DMS79 treated with DMSO at 0.1 percent for 48 hours (cell line): ENCODE measurements around the gene TMPRSS3.
"Not testable (repeated sequence)": the region's sequence is repeated elsewhere in the genome, so short reads cannot be mapped to it uniquely, and the experiment has no call there.

ENCODE experiments used
- DNase-seq: peaks from one replicate; lab custom pipeline; 2025; lab: John Stamatoyannopoulos, UW

The TMPRSS3 gene

DNA sequence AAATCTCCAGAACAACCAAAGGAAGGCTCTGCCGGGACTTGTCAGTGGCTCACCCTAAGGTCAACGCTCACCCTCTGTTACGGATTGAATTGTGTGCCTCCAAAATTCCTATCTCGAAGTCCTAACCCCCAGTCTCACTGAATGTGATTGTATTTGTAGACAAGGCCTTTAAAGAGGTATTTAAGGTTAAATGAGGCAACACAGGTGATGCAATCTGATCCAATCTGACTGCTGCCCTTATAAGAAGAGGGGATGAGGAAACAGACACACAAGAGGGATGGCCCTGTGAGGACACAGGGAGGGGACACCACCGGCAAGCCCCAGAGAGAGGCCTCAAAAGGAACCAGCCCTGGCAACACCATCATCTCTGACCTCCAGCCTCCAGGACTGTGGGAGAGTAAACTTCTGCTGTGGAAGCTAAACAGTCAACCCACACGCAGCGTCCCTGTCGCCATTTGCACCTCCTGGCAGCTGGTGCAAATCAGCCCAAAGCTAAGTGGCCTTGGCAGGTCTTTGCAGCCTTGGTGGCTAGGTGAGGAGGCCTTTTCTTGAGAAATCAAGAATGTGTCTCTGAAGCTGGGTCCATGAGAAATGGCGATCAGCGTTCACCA lies 32.1 kb upstream of the TMPRSS3 start:
- DNase-seq, result no peak

DNA sequence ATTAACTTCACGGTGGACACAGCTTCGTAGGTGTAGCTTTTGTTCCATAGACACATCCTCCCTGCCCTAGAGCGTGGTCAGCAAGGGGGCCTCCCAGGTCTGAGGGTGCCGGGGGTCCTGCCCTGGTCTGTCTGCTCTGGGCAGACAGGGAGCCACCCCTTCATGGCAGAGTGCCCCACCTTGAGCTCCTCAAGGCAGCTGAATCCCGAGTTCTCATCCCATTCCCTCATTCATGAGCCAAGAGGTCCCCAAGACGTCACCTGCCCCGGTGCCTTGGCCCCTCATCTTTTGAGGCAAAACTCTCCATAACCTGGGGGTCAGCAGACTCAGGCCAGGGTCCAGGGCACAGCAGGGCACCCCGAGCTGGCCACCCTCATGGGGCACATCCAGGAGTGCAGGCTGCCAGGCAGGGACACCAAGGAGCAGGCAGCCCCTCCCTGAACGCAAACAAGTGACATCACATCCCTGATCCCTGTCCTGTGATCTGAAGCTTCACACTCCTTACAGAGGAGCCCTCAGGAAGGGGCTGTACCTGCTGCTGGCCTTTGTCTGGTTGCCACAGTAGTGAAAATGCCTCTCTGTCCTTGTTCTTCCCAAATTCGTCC lies 31.1 kb upstream of the TMPRSS3 start:
- no peak for DNase-seq

DNA sequence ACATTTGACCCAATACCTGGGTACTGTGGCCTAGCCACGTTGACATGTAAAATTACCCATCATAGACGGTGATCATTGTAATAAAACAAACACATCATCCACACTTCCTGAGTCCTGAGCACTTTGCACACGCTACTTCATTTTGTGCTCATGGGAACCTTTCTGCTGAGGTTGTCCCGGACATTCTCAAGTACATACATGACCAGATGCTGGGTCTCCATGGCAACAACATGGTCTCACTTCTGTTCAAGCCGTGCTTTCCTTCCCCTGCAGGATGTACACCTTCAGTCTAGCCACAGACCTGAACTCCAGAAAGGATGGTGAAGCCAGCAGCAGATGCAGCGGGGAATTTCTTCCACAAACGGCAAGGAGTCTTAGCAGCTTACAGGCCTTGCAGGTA lies 30.6 kb upstream of the TMPRSS3 start:
- DNase-seq, result peak; percentile 26

DNA sequence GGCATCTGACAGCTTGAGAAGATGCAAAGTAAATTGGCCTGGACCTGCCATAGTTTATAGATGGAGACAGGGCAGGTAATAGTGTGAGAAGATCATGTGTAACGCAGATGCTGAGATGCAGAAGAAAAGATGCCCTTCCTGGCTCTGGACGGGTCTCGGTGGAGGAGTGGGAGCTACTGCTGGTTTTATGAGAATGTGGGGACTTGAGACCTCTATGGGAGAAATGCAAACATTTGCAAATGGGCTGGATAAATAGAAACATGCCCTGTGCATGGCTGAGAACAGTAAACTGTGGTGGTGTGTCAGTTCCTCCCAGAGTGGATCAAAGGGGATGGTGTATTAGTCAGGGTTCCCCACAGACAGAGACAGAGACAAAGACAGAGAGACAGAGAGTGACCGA lies 29.7 kb upstream of the TMPRSS3 start:
- DNase-seq, result no peak

DNA sequence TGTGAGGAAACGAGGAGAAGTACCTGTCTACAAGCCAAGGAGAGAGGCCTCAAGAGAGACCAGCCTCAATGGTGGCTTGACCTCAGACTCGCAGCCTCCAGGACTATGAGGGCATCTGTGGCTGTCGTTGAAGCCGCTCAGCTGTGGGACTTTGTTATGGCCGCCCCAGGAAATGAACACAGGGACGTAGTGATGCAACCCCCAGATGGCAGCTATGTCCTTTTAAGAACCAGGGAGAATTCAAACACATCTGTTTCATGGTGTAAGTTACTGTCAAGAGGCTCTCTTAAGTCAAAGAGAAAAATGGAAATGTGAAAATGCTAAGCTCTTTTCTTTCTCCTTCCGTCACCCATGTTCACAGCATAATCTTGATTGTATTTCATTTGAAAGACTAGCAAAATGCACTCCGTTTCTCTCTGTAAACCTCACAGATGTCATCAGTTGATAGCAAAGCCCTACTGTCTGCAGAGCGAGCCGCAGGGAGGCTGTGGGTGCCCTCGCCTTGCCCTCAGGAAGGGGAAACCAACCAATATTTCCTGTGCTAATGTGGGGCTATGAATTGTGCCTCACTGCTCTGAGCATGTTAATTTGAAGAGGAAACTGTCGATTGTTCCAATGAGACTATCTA lies 29.2 kb upstream of the TMPRSS3 start:
- DNase-seq, result no peak

DNA sequence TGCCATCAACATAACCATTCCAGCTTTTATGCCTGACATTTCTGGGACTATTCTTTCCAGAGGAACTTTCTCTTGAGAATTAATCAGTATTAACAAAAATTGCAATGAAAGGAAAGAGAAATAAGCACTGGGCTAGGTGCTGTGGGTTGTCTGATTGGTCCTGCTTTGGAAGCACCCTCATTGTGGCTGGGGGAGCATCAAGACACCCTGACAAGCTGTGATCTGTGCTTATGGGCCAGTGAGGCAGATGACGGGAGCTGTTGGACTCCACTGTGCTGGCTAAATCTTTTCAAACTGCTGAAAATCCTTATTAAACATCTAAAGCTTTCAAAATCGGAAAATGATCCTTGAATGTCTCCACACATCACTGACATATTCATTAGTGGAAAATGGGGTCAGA lies 27.8 kb upstream of the TMPRSS3 start:
- no peak for DNase-seq

DNA sequence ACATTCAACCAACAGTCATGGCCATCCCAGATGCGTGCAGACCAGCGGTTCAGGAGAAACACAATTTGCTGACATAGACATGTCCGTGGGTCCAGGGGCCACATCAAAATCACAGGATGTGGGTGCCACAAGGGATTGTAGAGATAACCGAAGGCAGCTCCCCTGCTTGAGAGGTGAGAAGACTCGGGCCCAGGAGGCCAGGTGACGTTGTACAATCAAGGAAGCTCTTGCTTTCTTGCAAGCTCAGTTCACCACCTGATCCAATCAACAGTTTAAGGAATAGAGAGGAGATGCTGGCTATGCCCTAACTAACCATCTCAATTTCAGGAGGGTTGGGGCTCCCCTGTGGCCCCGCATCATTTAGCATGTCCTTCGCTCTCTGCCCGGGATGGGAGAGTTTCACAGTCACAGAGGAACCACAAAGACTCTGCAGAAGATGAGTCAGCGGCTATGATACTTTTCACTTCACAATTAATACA lies 27.4 kb upstream of the TMPRSS3 start:
- DNase-seq, result no peak

DNA sequence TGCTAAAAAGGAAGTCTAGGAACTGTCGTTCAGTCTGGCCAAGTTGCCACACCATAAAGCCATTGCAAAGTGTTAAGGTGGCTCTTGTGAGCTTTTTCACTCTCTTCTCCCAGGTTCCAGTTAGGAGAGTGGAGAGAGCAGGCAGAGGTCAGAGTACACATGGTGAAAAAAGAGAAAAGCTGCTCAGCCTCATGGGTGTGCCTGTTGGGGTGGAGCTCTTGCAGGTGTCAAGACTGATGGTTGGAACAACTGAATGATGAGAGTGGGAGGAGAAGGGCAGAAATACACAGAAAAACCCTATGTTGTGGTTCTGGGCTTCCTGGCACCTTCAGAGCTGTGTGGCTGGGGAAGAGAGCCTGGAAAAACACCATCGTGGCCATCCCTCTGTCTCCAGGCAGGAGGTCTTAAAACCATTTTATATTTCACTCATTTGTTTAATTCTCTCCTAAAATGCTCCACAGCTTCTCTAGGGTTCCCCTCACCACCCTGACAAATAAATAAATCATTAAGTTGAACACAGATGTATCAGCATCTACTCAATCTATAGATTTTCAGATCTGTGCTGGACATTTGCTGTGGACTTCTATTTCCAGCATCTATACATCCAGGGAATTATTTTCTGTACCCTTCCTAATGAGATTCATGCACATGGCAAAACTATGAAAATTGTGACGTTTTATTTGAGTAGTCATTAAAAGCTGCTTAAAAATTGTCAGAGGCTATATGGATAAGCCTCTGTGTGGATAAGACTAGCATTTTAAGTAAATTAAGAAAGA lies 25.4 kb upstream of the TMPRSS3 start:
- no peak for DNase-seq

DNA sequence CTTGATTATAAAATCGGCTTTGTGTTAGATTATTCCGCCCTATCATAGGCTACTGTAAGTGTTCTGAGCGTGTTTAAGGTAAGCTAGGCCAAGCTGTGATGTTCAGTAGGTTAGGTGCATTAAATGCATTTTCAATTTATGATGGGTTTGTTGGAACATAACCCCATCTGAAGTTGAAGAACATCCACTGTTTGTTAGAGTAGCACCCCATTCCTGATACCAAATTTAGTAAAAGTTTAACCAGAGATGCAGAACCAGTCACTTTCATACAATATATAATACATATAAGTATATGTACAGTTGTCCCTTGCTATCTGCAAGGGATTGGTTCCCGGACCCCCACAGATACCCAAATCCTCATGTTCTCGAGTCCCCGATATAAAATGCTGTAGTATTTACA lies 24.0 kb upstream of the TMPRSS3 start:
- DNase-seq, result no peak

DNA sequence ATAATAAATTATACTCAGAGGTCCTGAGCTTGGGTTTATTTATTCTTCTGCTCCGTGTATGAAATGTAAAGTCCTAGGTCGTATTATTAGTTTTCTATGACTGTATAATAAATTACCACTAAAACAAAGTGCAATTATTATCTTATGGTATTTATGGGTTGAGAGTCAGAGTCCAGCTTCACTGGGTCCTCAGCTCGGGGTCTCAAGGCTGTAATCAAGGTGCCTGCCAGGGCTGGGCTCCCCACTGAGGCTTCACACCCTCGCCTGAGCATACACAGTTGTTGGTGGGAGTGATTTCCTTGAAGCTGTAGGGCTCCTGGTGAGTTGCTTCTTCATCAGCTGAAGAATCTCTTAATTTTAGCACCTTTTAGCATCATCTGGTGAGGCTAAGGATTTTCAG lies 23.0 kb upstream of the TMPRSS3 start:
- no peak for DNase-seq

DNA sequence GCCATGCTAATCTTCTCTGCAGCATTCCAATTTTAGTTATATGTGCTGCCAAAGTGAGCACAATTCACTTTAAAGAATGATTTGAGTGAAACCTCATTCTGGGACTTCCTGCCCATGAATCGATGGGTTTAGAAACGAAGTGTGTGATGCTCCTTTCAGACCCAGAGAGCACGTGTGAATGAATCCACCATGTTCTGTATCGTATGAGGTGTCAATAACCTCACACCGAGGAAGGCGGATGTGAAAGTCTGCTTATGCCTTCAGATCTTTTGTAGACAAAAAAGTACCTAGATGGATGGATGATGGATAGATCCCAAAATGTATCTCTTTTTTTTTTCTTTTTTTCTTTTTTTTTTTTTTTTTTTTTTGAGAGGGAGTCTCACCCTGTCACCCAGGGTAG lies 21.7 kb upstream of the TMPRSS3 start:
- DNase-seq, result no peak

DNA sequence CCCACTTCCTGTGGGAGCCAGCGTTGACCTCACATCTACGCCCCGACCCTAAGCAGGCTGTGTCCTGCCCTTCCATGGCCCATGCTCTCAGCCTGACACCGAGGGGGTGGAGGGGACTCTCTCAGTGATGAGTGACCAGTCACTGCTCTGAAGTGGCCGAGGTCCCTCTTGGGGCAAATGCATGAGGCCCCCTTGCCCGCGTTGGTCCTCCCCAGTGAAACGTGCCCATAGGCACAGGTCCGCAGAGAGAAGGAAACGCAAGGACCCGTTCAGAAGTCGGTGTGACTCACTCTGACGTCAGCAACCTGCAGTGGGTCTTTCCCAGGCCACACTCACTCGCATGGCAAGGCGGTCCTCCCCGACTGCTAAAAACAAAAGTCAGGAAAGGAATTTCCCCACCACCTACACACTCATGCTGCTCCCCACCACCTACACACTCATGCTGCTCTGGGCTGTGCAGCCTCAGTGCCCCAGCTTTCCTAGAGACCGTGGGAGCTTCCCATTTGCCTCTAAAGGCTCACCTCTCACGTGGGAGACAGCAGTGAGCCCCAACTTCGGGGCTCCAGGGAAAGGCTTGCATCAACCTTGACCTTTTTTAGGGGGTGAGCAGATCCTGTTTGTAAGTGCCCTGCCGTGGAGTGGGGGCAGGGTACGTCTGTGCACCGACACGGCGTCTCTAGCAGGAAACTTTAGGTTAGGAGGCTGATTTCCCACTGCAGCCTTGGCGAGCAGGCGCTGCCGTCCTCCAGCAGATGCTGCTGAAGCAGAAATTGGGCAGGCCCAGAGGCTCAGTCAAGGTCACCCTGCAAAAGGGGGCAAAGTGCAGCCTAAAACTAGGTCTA lies 19.3 kb upstream of the TMPRSS3 start:
- no peak for DNase-seq

DNA sequence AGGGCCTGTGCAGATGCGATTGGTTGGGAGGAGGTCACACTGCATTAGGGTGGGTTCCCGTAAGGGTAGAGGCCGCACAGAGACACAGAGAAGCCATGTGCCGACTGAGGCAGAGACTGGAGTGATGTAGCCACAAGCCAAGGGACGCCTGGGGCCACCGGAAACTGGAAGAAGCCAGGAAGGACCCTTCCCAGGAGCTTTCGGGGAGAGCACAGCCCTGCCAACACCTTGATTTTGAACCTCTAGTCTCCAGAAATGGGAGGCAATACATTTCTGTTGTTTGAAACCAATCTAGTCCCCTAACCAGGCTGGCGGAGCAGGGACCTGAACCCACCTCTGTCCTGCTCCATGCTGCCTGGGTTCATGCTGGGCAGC lies 18.7 kb upstream of the TMPRSS3 start:
- DNase-seq, result no peak

DNA sequence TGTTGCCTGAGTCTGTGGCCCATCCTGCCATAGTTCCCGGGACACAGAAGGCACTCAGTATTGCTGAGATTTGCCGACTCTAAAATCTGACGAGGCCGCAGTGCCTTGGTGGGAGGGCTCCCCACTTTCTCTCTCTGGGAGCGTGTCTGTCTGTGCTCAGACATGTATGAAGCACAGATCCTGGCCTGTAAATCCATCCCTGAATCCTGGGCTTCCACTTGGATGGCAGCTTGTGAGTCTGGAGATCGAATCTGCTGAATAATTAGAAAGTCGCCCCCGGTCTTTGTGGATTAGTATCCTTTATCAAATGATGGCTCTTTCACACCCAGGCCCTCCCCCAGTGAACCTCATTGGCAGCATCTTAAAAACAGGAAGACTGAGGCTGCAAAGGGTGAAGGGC lies 18.2 kb upstream of the TMPRSS3 start:
- DNase-seq, result no peak

DNA sequence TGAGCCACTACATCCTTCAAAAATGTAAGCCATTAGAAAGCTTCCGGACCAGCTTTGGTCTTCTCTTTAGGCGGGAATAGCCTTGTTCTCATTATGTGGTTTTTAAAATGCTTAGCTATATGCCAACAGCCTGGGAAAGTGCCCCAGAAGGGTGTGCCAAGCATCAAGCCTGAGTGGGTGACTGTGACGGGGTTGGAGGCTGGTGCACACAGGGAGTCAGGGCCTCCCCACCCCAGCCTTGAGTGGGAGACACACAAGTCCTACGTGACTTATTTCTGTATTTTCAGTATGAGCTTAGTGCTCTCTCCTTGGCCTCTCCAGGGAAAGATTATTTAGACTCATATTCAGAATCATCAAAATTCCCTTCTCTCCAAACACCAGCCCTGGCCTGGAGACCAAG lies 17.6 kb upstream of the TMPRSS3 start:
- DNase-seq, result no peak

DNA sequence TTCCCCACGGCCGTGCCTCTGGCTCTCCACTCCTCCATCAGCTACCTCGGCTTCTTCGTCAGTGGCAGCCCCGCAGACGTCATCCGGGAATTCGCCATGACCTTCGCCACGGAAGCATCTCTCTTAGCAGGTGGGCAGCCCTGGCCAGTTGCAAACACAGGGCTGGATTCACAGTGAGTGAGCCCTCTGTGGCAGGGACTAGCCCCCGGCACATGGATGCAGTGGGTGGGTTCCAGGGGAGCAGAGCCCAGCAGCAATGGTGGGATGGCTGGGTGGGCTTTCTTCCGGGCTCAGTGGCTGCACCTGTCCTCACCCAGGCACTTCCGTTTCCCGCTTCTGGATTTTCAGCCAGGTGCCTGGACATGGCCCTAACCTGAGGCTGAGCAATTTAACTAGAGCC lies 17.2 kb upstream of the TMPRSS3 start:
- DNase-seq, result no peak

DNA sequence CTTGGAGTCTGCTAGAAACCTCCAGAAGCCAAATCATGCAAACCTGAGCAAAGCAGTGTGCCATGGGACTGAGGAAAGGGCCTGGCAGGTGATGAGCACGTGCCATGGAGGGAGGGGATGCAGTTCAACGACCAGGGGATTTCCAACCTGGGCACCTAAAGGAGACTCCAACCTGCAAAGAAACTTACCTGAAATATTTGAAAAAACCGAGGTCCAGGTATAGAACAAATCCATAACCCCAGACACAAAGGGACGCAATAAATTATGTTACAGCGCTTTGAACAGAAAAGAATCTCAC lies 16.7 kb upstream of the TMPRSS3 start:
- no peak for DNase-seq

DNA sequence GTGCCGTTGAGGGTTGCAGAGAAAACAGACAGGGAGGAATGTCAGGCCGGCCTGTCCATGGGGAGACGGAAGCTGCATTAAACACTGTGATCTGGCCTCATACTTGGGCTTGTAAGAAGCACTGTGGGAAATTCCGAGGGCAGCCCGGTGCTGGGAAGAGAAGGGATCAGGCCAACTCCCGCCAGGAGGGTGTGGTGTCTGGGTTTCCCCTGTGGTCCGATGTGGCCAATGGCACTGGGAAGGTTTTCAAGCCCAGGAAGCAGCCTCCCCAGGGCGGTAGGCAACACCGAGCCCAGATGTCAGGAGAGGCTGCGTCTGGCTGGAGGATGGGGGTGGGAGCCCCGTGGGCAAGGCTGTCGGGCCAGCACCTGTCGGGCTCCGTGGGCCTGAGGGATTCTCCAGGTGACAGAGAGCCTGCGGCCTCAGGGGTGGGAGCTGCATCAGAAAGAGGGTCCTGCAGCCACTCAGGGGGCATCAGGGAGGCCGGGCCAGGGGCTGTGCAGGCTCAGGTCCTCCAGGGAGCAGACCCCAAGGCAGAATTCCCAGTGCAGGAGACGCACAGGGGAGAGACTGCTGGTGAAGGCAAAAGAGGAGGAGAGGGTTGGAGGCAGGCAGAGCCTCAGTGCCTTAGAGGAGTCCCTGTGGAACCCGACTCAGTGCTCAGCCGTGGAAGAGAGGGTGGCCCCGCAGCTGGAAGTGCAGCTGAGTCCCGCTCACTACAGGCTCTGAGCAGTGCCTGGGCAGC lies 16.2 kb upstream of the TMPRSS3 start:
- no peak for DNase-seq

DNA sequence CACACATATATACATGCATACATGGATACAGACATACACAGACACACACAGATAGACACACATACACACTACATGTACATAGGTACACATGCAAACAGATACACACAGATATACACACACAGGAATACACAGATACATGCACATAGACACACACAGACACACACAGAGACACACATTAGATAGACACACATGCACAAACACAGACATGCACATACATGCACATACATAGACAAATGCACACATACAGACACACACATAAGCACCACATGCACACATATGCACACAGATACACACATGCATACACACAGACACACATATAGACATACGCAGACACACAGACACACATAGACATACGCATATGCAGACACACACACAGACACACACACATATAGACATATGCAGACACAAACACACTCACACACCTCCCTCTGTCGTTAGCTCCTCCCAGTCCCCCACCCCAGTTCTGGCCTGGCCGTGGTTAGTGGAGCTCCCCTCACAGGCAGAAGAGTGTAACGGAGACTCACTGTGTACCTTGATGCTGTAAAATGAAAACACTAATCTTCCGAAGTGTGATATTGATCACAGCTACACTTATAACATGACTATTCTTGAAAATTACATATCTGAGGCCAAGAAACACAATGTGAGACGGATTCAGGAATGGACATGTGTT lies 15.5 kb upstream of the TMPRSS3 start:
- DNase-seq, result no peak

DNA sequence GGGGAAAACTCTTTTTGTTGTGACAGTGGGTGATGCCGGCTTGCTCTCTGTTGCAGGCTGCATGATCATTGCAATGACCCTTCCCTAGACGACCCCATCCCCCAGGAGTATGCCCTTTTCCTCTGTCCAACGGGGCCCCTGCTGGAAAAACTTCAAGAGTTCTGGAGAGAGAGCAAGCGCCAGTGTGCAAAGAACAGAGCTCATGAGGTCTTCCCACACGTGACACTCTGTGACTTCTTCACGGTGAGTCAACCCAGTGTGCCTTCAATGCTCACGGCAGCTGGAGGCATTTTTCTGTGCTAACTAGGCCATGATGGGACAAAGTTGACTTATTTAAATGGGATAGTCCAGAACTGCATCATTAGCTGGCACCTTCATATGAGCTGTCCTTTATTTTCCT lies 13.5 kb upstream of the TMPRSS3 start:
- no peak for DNase-seq

DNA sequence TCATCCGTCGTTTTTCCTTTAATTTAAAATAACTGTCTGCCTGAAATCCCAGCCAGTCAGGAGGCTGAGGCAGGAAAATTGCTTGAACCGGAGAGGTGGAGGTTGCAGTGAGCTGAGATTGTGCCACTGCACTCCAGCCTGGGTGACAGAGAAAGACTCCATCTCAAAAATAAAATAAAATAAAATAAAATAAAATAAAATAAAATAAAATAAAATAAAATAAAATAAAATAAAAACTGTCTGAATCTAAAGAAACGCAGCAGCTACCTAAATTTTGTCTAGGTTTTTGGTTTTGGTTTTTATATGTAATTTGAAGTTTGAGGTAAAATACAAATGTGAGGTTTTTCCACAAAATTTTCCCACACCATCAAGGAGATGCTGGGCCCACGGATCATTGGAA lies 12.9 kb upstream of the TMPRSS3 start:
- DNase-seq, result not testable (repeated sequence)
